ENCODE results near the gene PSMC3IP. TPM values are rescaled to one million over a fixed set of nuclear protein-coding genes. Genes with fewer than 3 reads are reported as not detected.

Gene PSMC3IP
- polyA plus RNA-seq, 1 donor (not counting 4 experiments of a cell fraction or from before 2014, with no cell fraction given), result 7.7 TPM

DNA sequence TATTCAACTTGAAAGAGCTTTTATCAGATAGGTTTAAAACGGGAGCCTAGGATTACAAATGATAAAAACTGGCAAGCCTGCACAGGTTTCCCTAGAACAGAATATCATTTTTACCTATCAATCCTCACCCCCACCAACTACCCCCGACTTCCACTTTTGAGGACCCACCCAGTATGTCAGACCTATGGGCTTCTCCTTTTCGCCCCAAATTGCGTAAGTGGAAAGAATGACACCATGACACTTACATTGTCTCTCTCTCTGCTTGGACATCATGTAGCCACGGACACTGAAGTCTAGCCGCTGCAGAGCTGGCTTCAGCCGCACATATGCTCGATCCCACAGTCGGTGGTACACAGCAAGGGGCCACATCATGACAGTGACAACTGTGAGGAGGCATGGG, 7.4 kb upstream of the PSMC3IP start:
- TF ChIP-seq, protein P1, sequence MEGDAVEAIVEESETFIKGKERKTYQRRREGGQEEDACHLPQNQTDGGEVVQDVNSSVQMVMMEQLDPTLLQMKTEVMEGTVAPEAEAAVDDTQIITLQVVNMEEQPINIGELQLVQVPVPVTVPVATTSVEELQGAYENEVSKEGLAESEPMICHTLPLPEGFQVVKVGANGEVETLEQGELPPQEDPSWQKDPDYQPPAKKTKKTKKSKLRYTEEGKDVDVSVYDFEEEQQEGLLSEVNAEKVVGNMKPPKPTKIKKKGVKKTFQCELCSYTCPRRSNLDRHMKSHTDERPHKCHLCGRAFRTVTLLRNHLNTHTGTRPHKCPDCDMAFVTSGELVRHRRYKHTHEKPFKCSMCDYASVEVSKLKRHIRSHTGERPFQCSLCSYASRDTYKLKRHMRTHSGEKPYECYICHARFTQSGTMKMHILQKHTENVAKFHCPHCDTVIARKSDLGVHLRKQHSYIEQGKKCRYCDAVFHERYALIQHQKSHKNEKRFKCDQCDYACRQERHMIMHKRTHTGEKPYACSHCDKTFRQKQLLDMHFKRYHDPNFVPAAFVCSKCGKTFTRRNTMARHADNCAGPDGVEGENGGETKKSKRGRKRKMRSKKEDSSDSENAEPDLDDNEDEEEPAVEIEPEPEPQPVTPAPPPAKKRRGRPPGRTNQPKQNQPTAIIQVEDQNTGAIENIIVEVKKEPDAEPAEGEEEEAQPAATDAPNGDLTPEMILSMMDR (optimal IDR thresholded peaks at IDR 0.05 in 1 of 3, IDR thresholded peaks at IDR 0.05 in 1 of 3, conservative IDR thresholded peaks at IDR 0.05 in 1 of 3; ENCODE audit: extremely low read depth in 1 of 3, insufficient read depth in 2 of 3, low read length in 3 of 3), result no peak
- TF ChIP-seq EZH2 (IDR thresholded peaks at IDR 0.05; ENCODE audit: low read length), result no peak
- no peak overlapping the region for H3K4me2 ChIP-seq (ENCODE audit: control insufficient read depth, extremely low read depth, insufficient read depth, low read depth, low read length)
- no peak overlapping the region for H2AFZ ChIP-seq (ENCODE audit: control insufficient read depth, low read length)
- H3K79me2 ChIP-seq (ENCODE audit: control insufficient read depth, insufficient read depth, low read length), result no peaks in the 10 kb centered on the region
- dilution Hi-C loops (cut with MboI; ENCODE audit: extremely low pct_ligation_motif_present, low sequenced_read_pairs), result no loop called here
- no peak overlapping the region for H3K27ac ChIP-seq (ENCODE audit: control insufficient read depth, insufficient read depth, low read length)
- peaks cover 36 to 50% of the 10 kb centered on the region in 2 experiments for H3K36me3 ChIP-seq (ENCODE audit: control insufficient read depth in 2 of 2, extremely low read depth in 1 of 2, insufficient read depth in 2 of 2, low read length in 2 of 2)
- FAIRE-seq (no peak), DNase-seq (ENCODE audit: low read depth, low spot score) (no peak)
- peaks cover 34% of the 10 kb centered on the region for H3K4me1 ChIP-seq (ENCODE audit: control insufficient read depth, extremely low read depth, insufficient read depth, low read length)
- H3K4me3 ChIP-seq (ENCODE audit: control insufficient read depth in 2 of 3, extremely low read depth in 1 of 3, insufficient read depth in 2 of 3, low read depth in 1 of 3, low read length in 3 of 3), result no peak overlapping the region
- H4K20me1 ChIP-seq (ENCODE audit: control insufficient read depth, extremely low read depth, insufficient read depth, low read length), result no peaks in the 10 kb centered on the region
- no peaks in the 10 kb centered on the region for H3K9me3 ChIP-seq (ENCODE audit: control insufficient read depth, low read depth, low read length)
- no peaks in the 10 kb centered on the region for H3K27me3 ChIP-seq (ENCODE audit: control insufficient read depth, extremely low read depth, insufficient read depth, low read length)
- peaks cover 4% of the 10 kb centered on the region for H3K9me1 ChIP-seq (ENCODE audit: control insufficient read depth, extremely low read depth, insufficient read depth, low read length)
- H3K9ac ChIP-seq (ENCODE audit: control insufficient read depth, extremely low read depth, insufficient read depth, low read length), result no peak overlapping the region

DNA sequence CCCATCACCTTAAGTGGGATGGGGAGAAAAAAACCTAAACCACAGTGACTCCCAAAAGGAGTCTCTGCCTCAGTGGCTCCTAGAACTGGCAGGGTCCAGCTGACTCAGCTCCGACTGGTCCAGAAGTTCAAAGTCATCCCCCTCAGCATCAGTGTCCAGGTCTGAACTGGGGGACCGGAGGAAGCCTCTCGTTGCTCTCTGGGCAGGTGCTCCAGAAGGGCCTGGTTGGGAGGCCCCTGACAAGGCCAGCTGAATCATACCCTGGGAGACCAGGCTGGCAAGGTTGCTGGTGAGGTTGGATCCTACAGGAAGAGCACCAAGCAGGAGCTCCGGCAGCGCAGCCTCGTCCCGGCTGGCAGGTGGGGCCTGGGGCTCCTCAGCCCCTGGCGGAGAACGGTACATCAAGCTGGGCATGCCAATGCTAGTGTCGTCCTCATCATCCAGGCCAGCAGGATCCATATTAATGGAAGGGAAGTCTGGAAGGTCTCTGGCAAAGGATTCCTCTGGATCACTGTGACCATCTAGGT, 4.3 kb upstream of the PSMC3IP start:
- Histone ChIP-seq H3K4me2 (ENCODE audit: control insufficient read depth, extremely low read depth, insufficient read depth, low read depth, low read length) (no peak overlapping the region), H3K9me1 (ENCODE audit: control insufficient read depth, extremely low read depth, insufficient read depth, low read length) (peaks cover 4% of the 10 kb centered on the region), H3K9ac (ENCODE audit: control insufficient read depth, extremely low read depth, insufficient read depth, low read length) (no peak overlapping the region), H2AFZ (ENCODE audit: control insufficient read depth, low read length) (no peak overlapping the region), H3K4me3 (ENCODE audit: control insufficient read depth in 2 of 3, extremely low read depth in 1 of 3, insufficient read depth in 2 of 3, low read depth in 1 of 3, low read length in 3 of 3) (no peak overlapping the region), H3K9me3 (ENCODE audit: control insufficient read depth, low read depth, low read length) (no peaks in the 10 kb centered on the region), H4K20me1 (ENCODE audit: control insufficient read depth, extremely low read depth, insufficient read depth, low read length) (no peaks in the 10 kb centered on the region), H3K27me3 (ENCODE audit: control insufficient read depth, extremely low read depth, insufficient read depth, low read length) (no peaks in the 10 kb centered on the region), H3K36me3 (ENCODE audit: control insufficient read depth in 2 of 2, extremely low read depth in 1 of 2, insufficient read depth in 2 of 2, low read length in 2 of 2) (peaks cover 31 to 49% of the 10 kb centered on the region in 2 experiments), H3K27ac (ENCODE audit: control insufficient read depth, insufficient read depth, low read length) (no peak overlapping the region), H3K79me2 (ENCODE audit: control insufficient read depth, insufficient read depth, low read length) (peaks cover 13% of the 10 kb centered on the region), H3K4me1 (ENCODE audit: control insufficient read depth, extremely low read depth, insufficient read depth, low read length) (peaks cover 29% of the 10 kb centered on the region)
- dilution Hi-C loops (cut with MboI; ENCODE audit: extremely low pct_ligation_motif_present, low sequenced_read_pairs), result no loop called here
- DNase-seq (ENCODE audit: low read depth, low spot score) (no peak), FAIRE-seq (no peak)
- TF ChIP-seq EZH2 (IDR thresholded peaks at IDR 0.05; ENCODE audit: low read length), result no peak
- TF ChIP-seq, protein P1 (optimal IDR thresholded peaks at IDR 0.05 in 1 of 3, IDR thresholded peaks at IDR 0.05 in 1 of 3, conservative IDR thresholded peaks at IDR 0.05 in 1 of 3; ENCODE audit: extremely low read depth in 1 of 3, insufficient read depth in 2 of 3, low read length in 3 of 3), result no peak
